HCT116 (cell line): ENCODE results near the gene CXCL11. TPM values are rescaled to one million over a fixed set of nuclear protein-coding genes. Genes with fewer than 3 reads are reported as not detected.

ENCODE experiments used
- ATAC-seq: fragments of 200-7000 bp; cut with Tn5 transposase; 2 replicates; pipeline ENCODE4 v1.9.1; 2020; ENCODE audit warnings: mild to moderate bottlenecking, moderate library complexity
- BruUV-seq: library from RNA; stranded (reverse); fragments of 400-500 nt; replicated peaks from 2 replicates; lab custom pipeline; 2021; lab: Mats Ljungman, UMichigan
- CTCF ChIA-PET: fragments of 300-600 bp; sonication (Branson Sonifier 250); formaldehyde crosslinking; loops from one replicate; lab custom pipeline; 2021; ENCODE audit warnings: antibody characterized with exemption; lab: Charles Lee
- POLR2A ChIA-PET: fragments of 300-600, 350-600 bp; sonication (Branson Sonifier 250); formaldehyde crosslinking; loops from one replicate; lab custom pipeline; 2021; ENCODE audit warnings: antibody characterized with exemption; lab: Charles Lee
- RAD21 ChIA-PET, 2 experiments: fragments of 300-600 bp; sonication (Branson Sonifier 250); formaldehyde crosslinking; loops; one replicate each; lab custom pipeline; 2023; ENCODE audit warnings: low total read pairs in 2 of 2; ENCODE audit not compliant: uncharacterized antibody in 2 of 2, unreplicated experiment in 2 of 2, low non-redundant PET in 1 of 2; lab: Charles Lee
- DNase-seq: peaks from one replicate; pipeline ENCODE4 v3.0.0-alpha.2; 2010; ENCODE audit warnings: low read depth, low spot score
- H2AFZ ChIP-seq: fragments of 200-600 bp; shearing (Covaris generic), sonication (generic); 2 replicates; pipeline ENCODE4 v1.6.1; 2017; ENCODE audit warnings: low read depth, mixed run types, mixed read lengths, antibody characterized with exemption, low read length; ENCODE audit not compliant: poor library complexity, severe bottlenecking
- H3K27ac ChIP-seq: 2 replicates; pipeline ENCODE4 v1.5.1; 2012; ENCODE audit warnings: low read depth, low read length
- H3K27me3 ChIP-seq: fragments of 200-600 bp; sonication (generic); 2 replicates; pipeline ENCODE4 v1.6.1; 2016; ENCODE audit warnings: mixed run types, low read length, mixed read lengths; ENCODE audit not compliant: insufficient read depth
- H3K36me3 ChIP-seq, 2 experiments: fragments of 200-500 bp in 1 of 2; fragments of 200-600 bp in 1 of 2; sonication (Bioruptor generic) in 1 of 2; sonication (generic) in 1 of 2; 2 replicates each; pipeline versions ENCODE4 v1.5.1 to v1.6.1; 2014 to 2016; ENCODE audit warnings: low read length in 2 of 2, inconsistent platforms in 1 of 2, mixed read lengths in 1 of 2, mixed run types in 1 of 2; ENCODE audit not compliant: insufficient read depth in 2 of 2, control insufficient read depth in 1 of 2
- H3K4me1 ChIP-seq, 2 experiments: fragments of 200-600 bp in 1 of 2; sonication (generic) in 1 of 2; 2 replicates each; pipeline versions ENCODE4 v1.5.1 to v1.6.1; 2012 to 2017; ENCODE audit warnings: low read length in 2 of 2, inconsistent platforms in 1 of 2, mild to moderate bottlenecking in 1 of 2, mixed read lengths in 1 of 2, mixed run types in 1 of 2, moderate library complexity in 1 of 2; ENCODE audit not compliant: insufficient read depth in 2 of 2, control insufficient read depth in 1 of 2
- H3K4me2 ChIP-seq: fragments of 200-600 bp; sonication (generic); 2 replicates; pipeline ENCODE4 v1.6.1; 2017; ENCODE audit warnings: mixed run types, low read length, mixed read lengths
- H3K4me3 ChIP-seq, 2 experiments: fragments of 200-600 bp in 1 of 2; sonication (generic) in 1 of 2; replicated peaks in 1 of 2; 2 replicates each; pipeline ENCODE4 v1.5.1; 2011 to 2016; ENCODE audit warnings: low read length in 2 of 2, control low read depth in 1 of 2, low read depth in 1 of 2, mild to moderate bottlenecking in 1 of 2, mixed read lengths in 1 of 2, mixed run types in 1 of 2
- H3K79me2 ChIP-seq: fragments of 200-600 bp; sonication (generic); 2 replicates; pipeline ENCODE4 v1.6.1; 2017; ENCODE audit warnings: mild to moderate bottlenecking, mixed run types, low read length, moderate library complexity, mixed read lengths; ENCODE audit not compliant: insufficient read depth
- H3K9ac ChIP-seq: fragments of 200-600 bp; sonication (generic); 2 replicates; pipeline ENCODE4 v1.6.1; 2016; ENCODE audit warnings: low read length, mixed read lengths
- H3K9me2 ChIP-seq: fragments of 200-600 bp; sonication (generic), shearing (Covaris generic); 2 replicates; pipeline ENCODE4 v1.6.1; 2017; ENCODE audit warnings: mixed run types, mild to moderate bottlenecking, moderate library complexity; ENCODE audit not compliant: insufficient read depth
- H3K9me3 ChIP-seq, 2 experiments: fragments of 200-500 bp in 1 of 2; fragments of 200-600 bp in 1 of 2; sonication (Bioruptor generic) in 1 of 2; sonication (generic) in 1 of 2; 2 replicates each; pipeline ENCODE4 v1.6.1; 2014 to 2017; ENCODE audit warnings: low read length in 2 of 2, mixed read lengths in 2 of 2, inconsistent platforms in 1 of 2, low read depth in 1 of 2, mild to moderate bottlenecking in 1 of 2, mixed run types in 1 of 2, moderate library complexity in 1 of 2; ENCODE audit not compliant: control insufficient read depth in 1 of 2, insufficient read depth in 1 of 2
- H4K20me1 ChIP-seq: fragments of 200-600 bp; sonication (generic), shearing (Covaris generic); 2 replicates; pipeline ENCODE4 v1.6.1; 2017; ENCODE audit warnings: mixed run types, mild to moderate bottlenecking, moderate library complexity; ENCODE audit not compliant: insufficient read depth
- CBX3 ChIP-seq: IDR thresholded peaks from 2 replicates; pipeline ENCODE4 v1.6.1; 2012; ENCODE audit warnings: low read depth
- EGR1 ChIP-seq: IDR thresholded peaks from 2 replicates; pipeline ENCODE4 v1.6.1; 2012; ENCODE audit warnings: low read depth
- ELF1 ChIP-seq: IDR thresholded peaks from 2 replicates; pipeline ENCODE4 v1.6.1; 2012; ENCODE audit warnings: low read depth, borderline replicate concordance
- EZH2 ChIP-seq: fragments of 200-600 bp; sonication (generic); IDR thresholded peaks from 2 replicates; pipeline ENCODE4 v1.6.1; 2017; ENCODE audit warnings: antibody characterized with exemption, mixed run types
- EZH2phosphoT487 ChIP-seq: fragments of 200-600 bp; IDR thresholded peaks from 2 replicates; pipeline ENCODE4 v1.6.1; 2018; ENCODE audit warnings: antibody characterized with exemption, borderline replicate concordance
- FOSL1 ChIP-seq: IDR thresholded peaks from 2 replicates; pipeline ENCODE4 v1.6.1; 2012; ENCODE audit warnings: low read depth
- JUND ChIP-seq: IDR thresholded peaks from 2 replicates; pipeline ENCODE4 v1.6.1; 2012
- POLR2A ChIP-seq: IDR thresholded peaks from 2 replicates; pipeline ENCODE4 v1.7.0; 2011; ENCODE audit warnings: borderline replicate concordance; ENCODE audit not compliant: insufficient read depth, insufficient read length; ENCODE audit errors: extremely low read depth
- RAD21 ChIP-seq: IDR thresholded peaks from 2 replicates; pipeline ENCODE4 v1.6.1; 2012; ENCODE audit warnings: low read depth, mild to moderate bottlenecking
- SP1 ChIP-seq: IDR thresholded peaks from 2 replicates; pipeline ENCODE4 v1.6.1; 2012; ENCODE audit warnings: low read depth
- SRF ChIP-seq: IDR thresholded peaks from 2 replicates; pipeline ENCODE4 v1.6.1; 2012; ENCODE audit warnings: low read depth
- TCF7L2 ChIP-seq: IDR thresholded peaks from 2 replicates; pipeline ENCODE4 v1.7.0; 2011; ENCODE audit warnings: borderline replicate concordance, inconsistent platforms; ENCODE audit not compliant: insufficient read depth, insufficient read length; ENCODE audit errors: extremely low read depth
- YY1 ChIP-seq: IDR thresholded peaks from 2 replicates; pipeline ENCODE4 v1.6.1; 2011; ENCODE audit warnings: low read length, low read depth, moderate library complexity, mild to moderate bottlenecking; ENCODE audit not compliant: insufficient replicate concordance; ENCODE audit errors: extremely low read depth
- ZFX ChIP-seq: fragments of 450-650 bp; IDR thresholded peaks from 2 replicates; pipeline ENCODE4 v1.6.1; 2017
- ZNF274 ChIP-seq: fragments of 200-500 bp; sonication (Bioruptor generic); IDR thresholded peaks from 2 replicates; pipeline ENCODE4 v1.6.1; 2014; ENCODE audit warnings: mild to moderate bottlenecking, low read depth, low read length, inconsistent platforms
- intact Hi-C: fragments of 100-400 bp; cut with micrococcal nuclease; formaldehyde crosslinking; loops from 2 replicates; pipeline ENCODE4 v1.10.0; 2022
- total RNA-seq: library from RNA; stranded (reverse); gene quantifications from one replicate; pipeline ENCODE4 v1.2.1, GENCODE V29; 2021; ENCODE audit not compliant: unreplicated experiment
- TF ChIP-seq, protein P1 (sequence below): IDR thresholded peaks from 2 replicates; pipeline ENCODE4 v1.6.1; 2012
- TF ChIP-seq, protein P2 (sequence below): IDR thresholded peaks from 2 replicates; pipeline ENCODE4 v1.6.1; 2011; ENCODE audit warnings: mild to moderate bottlenecking, low read length, moderate library complexity; ENCODE audit not compliant: insufficient replicate concordance; ENCODE audit errors: extremely low read depth
- TF ChIP-seq, protein P3 (sequence below), 3 experiments: fragments of 200-600 bp in 1 of 3; sonication (generic) in 1 of 3; IDR thresholded peaks in 2 of 3; conservative IDR thresholded peaks in 1 of 3; 2 replicates each; pipeline ENCODE4 v1.5.1; 2012 to 2017; ENCODE audit warnings: low read depth in 2 of 3, low read length in 2 of 3, antibody characterized with exemption in 1 of 3, borderline replicate concordance in 1 of 3, control low read depth in 1 of 3, mild to moderate bottlenecking in 1 of 3, mixed read lengths in 1 of 3, mixed run types in 1 of 3, moderate library complexity in 1 of 3; ENCODE audit not compliant: insufficient read depth in 1 of 3
- TF ChIP-seq, protein P4 (sequence below): IDR thresholded peaks from 2 replicates; pipeline ENCODE4 v1.6.1; 2012; ENCODE audit warnings: low read depth
- TF ChIP-seq, protein P5 (sequence below): IDR thresholded peaks from 2 replicates; pipeline ENCODE4 v1.6.1; 2012

CXCL11 gene
- total RNA-seq, 1 experiment from 2014 or later: not detected

DNA sequence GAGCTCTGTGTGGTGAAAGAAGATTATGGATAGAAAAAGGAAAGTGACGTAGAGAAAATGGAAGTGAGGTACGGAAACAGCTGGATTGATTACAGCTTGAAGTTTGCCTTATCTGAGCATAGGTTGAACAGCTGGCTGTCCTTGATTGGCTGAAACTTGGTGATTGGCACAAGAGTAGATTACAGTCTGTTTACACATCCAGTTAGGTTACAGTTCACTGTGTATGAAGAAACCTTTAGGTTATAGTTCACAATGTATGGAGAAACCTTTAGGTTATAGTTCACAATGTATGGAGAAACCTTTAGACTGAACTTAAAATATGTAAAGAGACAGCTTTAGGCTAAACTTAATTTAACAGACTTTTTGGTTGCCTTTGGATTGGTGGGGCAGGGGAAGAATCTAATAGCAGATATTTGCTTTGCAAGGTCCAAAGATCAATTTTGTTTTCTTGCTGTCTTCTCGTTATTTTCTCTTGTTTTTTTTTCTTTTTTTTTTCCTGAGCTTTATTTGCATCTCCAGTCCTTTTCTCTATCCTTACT lies 23.1 kb upstream of the CXCL11 start:
- intact Hi-C loops: no loop called here
- ATAC-seq (no peak), DNase-seq (no peak)
- Histone ChIP-seq H3K27me3 (peaks cover 19% of the 10 kb centered on the region; the same call in 1 of the 2 replicates), H3K36me3 (no peaks in the 10 kb centered on the region), H3K4me3 (no peak overlapping the region), H3K27ac (no peak overlapping the region), H3K9me3 (no peaks in the 10 kb centered on the region), H3K9me2 (no peaks in the 10 kb centered on the region), H3K4me1 (no peaks in the 10 kb centered on the region), H3K4me2 (no peak overlapping the region), H2AFZ (no peak overlapping the region), H3K79me2 (no peaks in the 10 kb centered on the region), H4K20me1 (no peaks in the 10 kb centered on the region), H3K9ac (no peak overlapping the region)
- CTCF ChIA-PET: interaction anchor here (1.7 to 2.0 kb wide), 2 partner anchors 28 to 63 kb away, joined by 4 to 6 read pairs; no protein-coding TSS in a partner anchor
- TF ChIP-seq POLR2A (no peak), SRF (no peak), ZFX (no peak), JUND (no peak), TCF7L2 (no peak), ELF1 (no peak), EZH2phosphoT487 (no peak), EZH2 (no peak), RAD21 (no peak), CBX3 (no peak), SP1 (no peak), FOSL1 (no peak), ZNF274 (no peak), YY1 (no peak), EGR1 (no peak)
- TF ChIP-seq, protein P1, sequence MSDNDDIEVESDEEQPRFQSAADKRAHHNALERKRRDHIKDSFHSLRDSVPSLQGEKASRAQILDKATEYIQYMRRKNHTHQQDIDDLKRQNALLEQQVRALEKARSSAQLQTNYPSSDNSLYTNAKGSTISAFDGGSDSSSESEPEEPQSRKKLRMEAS: no peak
- TF ChIP-seq, protein P2, sequence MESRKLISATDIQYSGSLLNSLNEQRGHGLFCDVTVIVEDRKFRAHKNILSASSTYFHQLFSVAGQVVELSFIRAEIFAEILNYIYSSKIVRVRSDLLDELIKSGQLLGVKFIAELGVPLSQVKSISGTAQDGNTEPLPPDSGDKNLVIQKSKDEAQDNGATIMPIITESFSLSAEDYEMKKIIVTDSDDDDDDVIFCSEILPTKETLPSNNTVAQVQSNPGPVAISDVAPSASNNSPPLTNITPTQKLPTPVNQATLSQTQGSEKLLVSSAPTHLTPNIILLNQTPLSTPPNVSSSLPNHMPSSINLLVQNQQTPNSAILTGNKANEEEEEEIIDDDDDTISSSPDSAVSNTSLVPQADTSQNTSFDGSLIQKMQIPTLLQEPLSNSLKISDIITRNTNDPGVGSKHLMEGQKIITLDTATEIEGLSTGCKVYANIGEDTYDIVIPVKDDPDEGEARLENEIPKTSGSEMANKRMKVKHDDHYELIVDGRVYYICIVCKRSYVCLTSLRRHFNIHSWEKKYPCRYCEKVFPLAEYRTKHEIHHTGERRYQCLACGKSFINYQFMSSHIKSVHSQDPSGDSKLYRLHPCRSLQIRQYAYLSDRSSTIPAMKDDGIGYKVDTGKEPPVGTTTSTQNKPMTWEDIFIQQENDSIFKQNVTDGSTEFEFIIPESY: no peak
- TF ChIP-seq, protein P3, sequence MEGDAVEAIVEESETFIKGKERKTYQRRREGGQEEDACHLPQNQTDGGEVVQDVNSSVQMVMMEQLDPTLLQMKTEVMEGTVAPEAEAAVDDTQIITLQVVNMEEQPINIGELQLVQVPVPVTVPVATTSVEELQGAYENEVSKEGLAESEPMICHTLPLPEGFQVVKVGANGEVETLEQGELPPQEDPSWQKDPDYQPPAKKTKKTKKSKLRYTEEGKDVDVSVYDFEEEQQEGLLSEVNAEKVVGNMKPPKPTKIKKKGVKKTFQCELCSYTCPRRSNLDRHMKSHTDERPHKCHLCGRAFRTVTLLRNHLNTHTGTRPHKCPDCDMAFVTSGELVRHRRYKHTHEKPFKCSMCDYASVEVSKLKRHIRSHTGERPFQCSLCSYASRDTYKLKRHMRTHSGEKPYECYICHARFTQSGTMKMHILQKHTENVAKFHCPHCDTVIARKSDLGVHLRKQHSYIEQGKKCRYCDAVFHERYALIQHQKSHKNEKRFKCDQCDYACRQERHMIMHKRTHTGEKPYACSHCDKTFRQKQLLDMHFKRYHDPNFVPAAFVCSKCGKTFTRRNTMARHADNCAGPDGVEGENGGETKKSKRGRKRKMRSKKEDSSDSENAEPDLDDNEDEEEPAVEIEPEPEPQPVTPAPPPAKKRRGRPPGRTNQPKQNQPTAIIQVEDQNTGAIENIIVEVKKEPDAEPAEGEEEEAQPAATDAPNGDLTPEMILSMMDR (IDR thresholded peaks at IDR 0.05 in 2 of 3, conservative IDR thresholded peaks at IDR 0.05 in 1 of 3; ENCODE audit: borderline replicate concordance in 1 of 3, insufficient read depth in 1 of 3, low read depth in 2 of 3, low read length in 2 of 3): no peak
- TF ChIP-seq, protein P4, sequence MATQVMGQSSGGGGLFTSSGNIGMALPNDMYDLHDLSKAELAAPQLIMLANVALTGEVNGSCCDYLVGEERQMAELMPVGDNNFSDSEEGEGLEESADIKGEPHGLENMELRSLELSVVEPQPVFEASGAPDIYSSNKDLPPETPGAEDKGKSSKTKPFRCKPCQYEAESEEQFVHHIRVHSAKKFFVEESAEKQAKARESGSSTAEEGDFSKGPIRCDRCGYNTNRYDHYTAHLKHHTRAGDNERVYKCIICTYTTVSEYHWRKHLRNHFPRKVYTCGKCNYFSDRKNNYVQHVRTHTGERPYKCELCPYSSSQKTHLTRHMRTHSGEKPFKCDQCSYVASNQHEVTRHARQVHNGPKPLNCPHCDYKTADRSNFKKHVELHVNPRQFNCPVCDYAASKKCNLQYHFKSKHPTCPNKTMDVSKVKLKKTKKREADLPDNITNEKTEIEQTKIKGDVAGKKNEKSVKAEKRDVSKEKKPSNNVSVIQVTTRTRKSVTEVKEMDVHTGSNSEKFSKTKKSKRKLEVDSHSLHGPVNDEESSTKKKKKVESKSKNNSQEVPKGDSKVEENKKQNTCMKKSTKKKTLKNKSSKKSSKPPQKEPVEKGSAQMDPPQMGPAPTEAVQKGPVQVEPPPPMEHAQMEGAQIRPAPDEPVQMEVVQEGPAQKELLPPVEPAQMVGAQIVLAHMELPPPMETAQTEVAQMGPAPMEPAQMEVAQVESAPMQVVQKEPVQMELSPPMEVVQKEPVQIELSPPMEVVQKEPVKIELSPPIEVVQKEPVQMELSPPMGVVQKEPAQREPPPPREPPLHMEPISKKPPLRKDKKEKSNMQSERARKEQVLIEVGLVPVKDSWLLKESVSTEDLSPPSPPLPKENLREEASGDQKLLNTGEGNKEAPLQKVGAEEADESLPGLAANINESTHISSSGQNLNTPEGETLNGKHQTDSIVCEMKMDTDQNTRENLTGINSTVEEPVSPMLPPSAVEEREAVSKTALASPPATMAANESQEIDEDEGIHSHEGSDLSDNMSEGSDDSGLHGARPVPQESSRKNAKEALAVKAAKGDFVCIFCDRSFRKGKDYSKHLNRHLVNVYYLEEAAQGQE: no peak
- TF ChIP-seq, protein P5, sequence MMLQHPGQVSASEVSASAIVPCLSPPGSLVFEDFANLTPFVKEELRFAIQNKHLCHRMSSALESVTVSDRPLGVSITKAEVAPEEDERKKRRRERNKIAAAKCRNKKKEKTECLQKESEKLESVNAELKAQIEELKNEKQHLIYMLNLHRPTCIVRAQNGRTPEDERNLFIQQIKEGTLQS: no peak
- POLR2A ChIA-PET: no interaction called here
- RAD21 ChIA-PET: no interaction called here
- BruUV-seq: no TSS peak
